ENCODE measurements around the gene ROBO1.
A peak's percentile ranks its signal among the peaks of the same experiment; 100 is the strongest.
"Not testable (repeated sequence)": the region's sequence is repeated elsewhere in the genome, so short reads cannot be mapped to it uniquely, and the experiment has no call there.

The ROBO1 gene

GRCh38 chr3:78732893-78733292 lies 1034.9 kb downstream of the ROBO1 start:
- DNase-seq (ENCODE audit: low spot score) = no peak

- DNase-seq (ENCODE audit: low spot score) = no peak
Observed at GRCh38 chr3:78732471-78732870, 1035.3 kb downstream of the ROBO1 start.

- no peak for DNase-seq (ENCODE audit: low spot score)
Observed at GRCh38 chr3:78729946-78730345, 1037.9 kb downstream of the ROBO1 start.

GRCh38 chr3:78728406-78729145 lies 1039.2 kb downstream of the ROBO1 start:
- peak; percentile 71 for DNase-seq (ENCODE audit: low spot score)

GRCh38 chr3:78726545-78726944 lies 1041.3 kb downstream of the ROBO1 start:
- no peak for DNase-seq (ENCODE audit: low spot score)

- DNase-seq (ENCODE audit: low spot score) = no peak
Observed at GRCh38 chr3:78725703-78726246, 1042.0 kb downstream of the ROBO1 start.

- DNase-seq (ENCODE audit: low spot score) = no peak
Observed at GRCh38 chr3:78724859-78725258, 1042.9 kb downstream of the ROBO1 start.

- DNase-seq (ENCODE audit: low spot score) = not testable (repeated sequence)
Observed at GRCh38 chr3:78724364-78724763, 1043.4 kb downstream of the ROBO1 start.

GRCh38 chr3:78721771-78722543 lies 1045.8 kb downstream of the ROBO1 start:
- no peak for DNase-seq (ENCODE audit: low spot score)

- no peak for DNase-seq (ENCODE audit: low spot score)
Observed at GRCh38 chr3:78718707-78719106, 1049.1 kb downstream of the ROBO1 start.

GRCh38 chr3:78717041-78717440 lies 1050.8 kb downstream of the ROBO1 start:
- DNase-seq (ENCODE audit: low spot score) = no peak

- no peak for DNase-seq (ENCODE audit: low spot score)
Observed at GRCh38 chr3:78712941-78713340, 1054.9 kb downstream of the ROBO1 start.

- no peak for DNase-seq (ENCODE audit: low spot score)
Observed at GRCh38 chr3:78712270-78712669, 1055.5 kb downstream of the ROBO1 start.

- no peak for DNase-seq (ENCODE audit: low spot score)
Observed at GRCh38 chr3:78708565-78709073, 1059.2 kb downstream of the ROBO1 start.

- DNase-seq (ENCODE audit: low spot score) = no peak
Observed at GRCh38 chr3:78707609-78708008, 1060.2 kb downstream of the ROBO1 start.

- no peak for DNase-seq (ENCODE audit: low spot score)
Observed at GRCh38 chr3:78706906-78707523, 1060.8 kb downstream of the ROBO1 start.

- no peak for DNase-seq (ENCODE audit: low spot score)
Observed at GRCh38 chr3:78703944-78704343, 1063.9 kb downstream of the ROBO1 start.

- no peak for DNase-seq (ENCODE audit: low spot score)
Observed at GRCh38 chr3:78701537-78701936, 1066.3 kb downstream of the ROBO1 start.

- no peak for DNase-seq (ENCODE audit: low spot score)
Observed at GRCh38 chr3:78698431-78698830, 1069.4 kb downstream of the ROBO1 start.

- no peak for DNase-seq (ENCODE audit: low spot score)
Observed at GRCh38 chr3:78697426-78697825, 1070.4 kb downstream of the ROBO1 start.

- no peak for DNase-seq (ENCODE audit: low spot score)
Observed at GRCh38 chr3:78690766-78691165, 1077.0 kb downstream of the ROBO1 start.

GRCh38 chr3:78689378-78689777 lies 1078.4 kb downstream of the ROBO1 start:
- DNase-seq (ENCODE audit: low spot score) = no peak
